Duodenal mucosa (tissue), 2 donors: ENCODE data around the gene ADAMTS18.
"Not testable (repeated sequence)": the region's sequence is repeated elsewhere in the genome, so short reads cannot be mapped to it uniquely, and the experiment has no call there.

Experiments used
- H3K27ac ChIP-seq: one replicate; pipeline ENCODE4 v1.7.0; 2013; ENCODE audit warnings: low read depth, low read length
- H3K27me3 ChIP-seq, 2 donors: one replicate each; pipeline ENCODE4 v1.7.0; 2013; ENCODE audit warnings: low read length in 2 of 2, control low read depth in 1 of 2; ENCODE audit not compliant: insufficient read depth in 2 of 2, control insufficient read depth in 1 of 2
- H3K36me3 ChIP-seq, 2 donors: one replicate each; pipeline ENCODE4 v1.7.0; 2013; ENCODE audit warnings: low read length in 2 of 2, control low read depth in 1 of 2; ENCODE audit not compliant: insufficient read depth in 2 of 2, control insufficient read depth in 1 of 2
- H3K4me1 ChIP-seq, 2 donors: one replicate each; pipeline ENCODE4 v1.7.0; 2013; ENCODE audit warnings: low read length in 2 of 2, control low read depth in 1 of 2; ENCODE audit not compliant: insufficient read depth in 2 of 2, control insufficient read depth in 1 of 2
- H3K4me3 ChIP-seq, 2 donors: one replicate each; pipeline ENCODE4 v1.7.0; 2013; ENCODE audit warnings: low read length in 2 of 2, low read depth in 1 of 2
- H3K9ac ChIP-seq, 2 donors: one replicate each; pipeline ENCODE4 v1.7.0; 2013; ENCODE audit warnings: low read length in 2 of 2, low read depth in 1 of 2
- H3K9me3 ChIP-seq, 2 donors: one replicate each; pipeline ENCODE4 v1.7.0; 2013; ENCODE audit warnings: low read length in 2 of 2, control low read depth in 1 of 2; ENCODE audit not compliant: control insufficient read depth in 1 of 2

The ADAMTS18 gene, protein sequence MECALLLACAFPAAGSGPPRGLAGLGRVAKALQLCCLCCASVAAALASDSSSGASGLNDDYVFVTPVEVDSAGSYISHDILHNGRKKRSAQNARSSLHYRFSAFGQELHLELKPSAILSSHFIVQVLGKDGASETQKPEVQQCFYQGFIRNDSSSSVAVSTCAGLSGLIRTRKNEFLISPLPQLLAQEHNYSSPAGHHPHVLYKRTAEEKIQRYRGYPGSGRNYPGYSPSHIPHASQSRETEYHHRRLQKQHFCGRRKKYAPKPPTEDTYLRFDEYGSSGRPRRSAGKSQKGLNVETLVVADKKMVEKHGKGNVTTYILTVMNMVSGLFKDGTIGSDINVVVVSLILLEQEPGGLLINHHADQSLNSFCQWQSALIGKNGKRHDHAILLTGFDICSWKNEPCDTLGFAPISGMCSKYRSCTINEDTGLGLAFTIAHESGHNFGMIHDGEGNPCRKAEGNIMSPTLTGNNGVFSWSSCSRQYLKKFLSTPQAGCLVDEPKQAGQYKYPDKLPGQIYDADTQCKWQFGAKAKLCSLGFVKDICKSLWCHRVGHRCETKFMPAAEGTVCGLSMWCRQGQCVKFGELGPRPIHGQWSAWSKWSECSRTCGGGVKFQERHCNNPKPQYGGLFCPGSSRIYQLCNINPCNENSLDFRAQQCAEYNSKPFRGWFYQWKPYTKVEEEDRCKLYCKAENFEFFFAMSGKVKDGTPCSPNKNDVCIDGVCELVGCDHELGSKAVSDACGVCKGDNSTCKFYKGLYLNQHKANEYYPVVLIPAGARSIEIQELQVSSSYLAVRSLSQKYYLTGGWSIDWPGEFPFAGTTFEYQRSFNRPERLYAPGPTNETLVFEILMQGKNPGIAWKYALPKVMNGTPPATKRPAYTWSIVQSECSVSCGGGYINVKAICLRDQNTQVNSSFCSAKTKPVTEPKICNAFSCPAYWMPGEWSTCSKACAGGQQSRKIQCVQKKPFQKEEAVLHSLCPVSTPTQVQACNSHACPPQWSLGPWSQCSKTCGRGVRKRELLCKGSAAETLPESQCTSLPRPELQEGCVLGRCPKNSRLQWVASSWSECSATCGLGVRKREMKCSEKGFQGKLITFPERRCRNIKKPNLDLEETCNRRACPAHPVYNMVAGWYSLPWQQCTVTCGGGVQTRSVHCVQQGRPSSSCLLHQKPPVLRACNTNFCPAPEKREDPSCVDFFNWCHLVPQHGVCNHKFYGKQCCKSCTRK (N-terminal part only)

DNA sequence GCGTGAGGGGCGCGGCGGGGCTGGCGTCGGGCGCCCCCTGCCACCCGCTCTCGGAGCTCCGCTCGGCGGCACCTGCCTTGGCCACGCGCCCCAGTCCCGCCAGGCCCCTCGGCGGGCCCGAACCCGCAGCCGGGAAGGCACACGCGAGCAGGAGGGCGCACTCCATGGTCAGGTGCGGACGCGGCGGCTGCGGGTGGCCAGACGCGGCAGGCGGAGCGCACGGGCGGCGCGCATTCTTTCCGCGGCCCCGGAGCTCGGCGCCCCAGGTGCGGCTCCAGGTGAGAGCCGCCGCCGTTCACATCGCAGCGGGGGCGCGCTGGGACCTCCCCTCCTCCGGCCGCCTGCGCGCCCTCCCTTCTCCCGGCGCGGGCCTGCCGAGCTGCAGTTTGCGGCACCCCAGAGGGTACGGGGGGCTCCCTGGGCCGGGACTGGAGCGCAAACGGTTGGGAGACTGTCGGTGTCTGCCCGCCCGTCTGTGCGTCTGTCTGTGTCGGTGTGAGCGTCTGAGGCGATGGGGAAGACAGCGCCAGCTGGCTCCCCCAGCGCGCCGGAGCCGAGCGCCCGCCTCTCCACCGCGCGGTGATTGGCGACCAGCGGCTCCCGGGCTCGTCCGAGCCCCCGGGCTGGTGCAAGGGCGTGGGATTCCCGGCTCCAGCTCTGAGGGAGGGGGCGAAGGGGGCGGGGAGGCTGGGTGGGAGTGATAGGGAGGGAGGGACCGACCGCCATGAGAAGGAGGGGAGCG lies at the start of gene ADAMTS18:
TSS of gene ADAMTS18 (minus strand) at position 505 of the 742 bp plus-strand sequence. CDS start at position 166, 339 bp downstream.
- no peaks in the 10 kb centered on the region for H3K36me3 ChIP-seq
- no peak within 1 kb of the TSS for H3K9ac ChIP-seq
- H3K4me3 ChIP-seq = no peak within 1 kb of the TSS
- H3K27me3 ChIP-seq = peaks cover 23 to 32% of the 10 kb centered on the region in 2 donors
- no peaks in the 10 kb centered on the region for H3K9me3 ChIP-seq
- H3K27ac ChIP-seq = no peak within 1 kb of the TSS
- H3K4me1 ChIP-seq = no peaks in the 10 kb centered on the region

DNA sequence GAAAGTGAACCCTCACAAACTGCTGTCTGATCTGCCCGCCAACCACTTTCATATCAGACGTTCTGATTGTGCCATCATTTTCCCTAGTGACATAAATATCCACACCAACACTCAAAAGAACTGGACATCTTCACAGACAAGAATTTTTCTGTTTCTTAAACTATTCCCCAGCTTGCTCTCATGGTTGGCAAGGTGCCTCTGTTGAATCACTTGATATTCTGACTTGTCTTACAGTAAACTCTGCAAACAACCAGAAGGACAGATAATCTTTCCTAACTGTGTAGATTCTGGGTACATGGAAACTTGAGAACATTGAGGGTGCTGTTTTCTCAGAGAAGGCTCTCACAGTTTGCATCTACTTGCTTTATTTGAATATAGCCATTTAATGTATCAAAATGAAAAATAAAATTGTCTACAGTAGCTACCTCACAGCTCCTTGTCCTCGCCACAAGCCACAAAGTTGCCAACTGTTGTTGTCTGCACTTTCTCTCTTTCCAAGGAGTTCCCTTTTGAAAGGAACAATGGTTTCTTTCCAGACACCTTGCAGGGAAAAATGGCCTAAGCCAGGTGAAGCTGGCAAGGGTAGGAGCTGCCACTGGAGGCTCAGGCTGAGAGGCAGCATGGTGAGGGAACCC lies 46.0 kb upstream of the ADAMTS18 start:
- H3K4me1 ChIP-seq = no peaks in the 10 kb centered on the region
- H3K27ac ChIP-seq = no peak overlapping the region
- H3K9ac ChIP-seq = no peak overlapping the region
- no peaks in the 10 kb centered on the region for H3K9me3 ChIP-seq
- H3K27me3 ChIP-seq = no peaks in the 10 kb centered on the region
- no peaks in the 10 kb centered on the region for H3K36me3 ChIP-seq
- H3K4me3 ChIP-seq = no peak overlapping the region

DNA sequence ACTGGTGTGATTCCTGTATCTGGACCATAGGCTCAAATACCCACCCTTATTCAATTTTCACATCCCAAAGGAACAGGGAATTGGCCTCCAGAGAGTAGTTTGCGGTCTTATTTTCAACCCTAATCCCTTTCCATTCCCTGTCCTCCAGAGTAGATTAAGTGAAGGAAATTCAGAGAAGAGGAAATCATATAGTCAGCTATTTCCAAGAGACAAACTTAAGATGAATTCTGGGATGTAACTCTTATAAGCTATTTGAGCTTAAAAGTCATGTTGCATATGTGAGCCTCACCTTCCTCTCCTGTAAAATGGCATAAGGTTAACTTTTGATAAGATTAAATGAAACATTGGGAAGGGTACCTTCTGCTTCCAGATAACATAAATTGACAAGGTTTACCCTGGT lies 37.4 kb upstream of the ADAMTS18 start:
- Histone ChIP-seq H3K4me3 (no peak overlapping the region), H3K9ac (no peak overlapping the region), H3K4me1 (no peaks in the 10 kb centered on the region), H3K27me3 (no peaks in the 10 kb centered on the region), H3K36me3 (no peaks in the 10 kb centered on the region), H3K9me3 (no peaks in the 10 kb centered on the region), H3K27ac (no peak overlapping the region)

DNA sequence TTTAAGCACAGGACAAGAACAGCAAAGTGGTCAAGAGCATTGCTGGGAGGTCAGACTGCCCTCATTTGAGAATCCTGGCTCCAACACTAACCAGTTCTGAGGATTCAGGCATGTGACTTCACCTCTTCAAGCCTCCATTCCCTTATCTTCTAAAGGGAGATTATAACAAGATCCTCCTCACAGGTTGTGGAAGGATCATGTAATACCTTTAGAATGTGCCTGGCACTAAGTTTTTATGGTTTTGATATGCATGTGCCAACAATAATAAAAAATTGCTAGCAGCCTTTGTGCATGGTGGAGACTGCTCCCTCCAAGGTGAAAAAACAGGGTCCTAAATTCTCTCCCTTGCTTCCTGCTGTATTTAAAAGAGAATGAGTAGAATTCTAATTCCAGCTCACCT lies 36.0 kb upstream of the ADAMTS18 start:
- no peaks in the 10 kb centered on the region for H3K27me3 ChIP-seq
- H3K4me1 ChIP-seq = no peaks in the 10 kb centered on the region
- no peak overlapping the region for H3K9ac ChIP-seq
- H3K4me3 ChIP-seq = no peak overlapping the region
- no peaks in the 10 kb centered on the region for H3K9me3 ChIP-seq
- no peaks in the 10 kb centered on the region for H3K36me3 ChIP-seq
- H3K27ac ChIP-seq = no peak overlapping the region

DNA sequence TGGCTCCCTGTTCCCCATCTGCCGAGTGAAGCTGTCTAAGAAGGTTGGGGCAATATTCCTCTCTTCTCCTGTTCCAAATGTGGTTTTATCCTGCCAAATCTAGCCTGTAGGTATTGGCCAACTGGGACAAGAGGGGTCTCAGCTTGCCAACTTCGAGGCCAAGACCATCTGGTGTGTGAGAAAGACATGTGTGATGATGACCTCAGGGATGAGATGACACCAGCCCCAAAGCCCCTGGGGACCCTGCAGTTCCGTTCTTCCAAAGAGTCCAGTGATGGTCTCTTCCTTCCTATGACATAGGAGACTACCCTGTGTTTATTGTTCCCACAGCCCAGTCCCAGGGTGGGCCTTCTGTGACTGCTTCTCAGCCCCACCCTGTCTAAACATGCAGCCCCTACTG lies 34.8 kb upstream of the ADAMTS18 start:
- no peaks in the 10 kb centered on the region for H3K36me3 ChIP-seq
- H3K4me3 ChIP-seq = no peak overlapping the region
- no peak overlapping the region for H3K27ac ChIP-seq
- H3K9ac ChIP-seq = no peak overlapping the region
- H3K4me1 ChIP-seq = no peaks in the 10 kb centered on the region
- no peaks in the 10 kb centered on the region for H3K9me3 ChIP-seq
- H3K27me3 ChIP-seq = no peaks in the 10 kb centered on the region

DNA sequence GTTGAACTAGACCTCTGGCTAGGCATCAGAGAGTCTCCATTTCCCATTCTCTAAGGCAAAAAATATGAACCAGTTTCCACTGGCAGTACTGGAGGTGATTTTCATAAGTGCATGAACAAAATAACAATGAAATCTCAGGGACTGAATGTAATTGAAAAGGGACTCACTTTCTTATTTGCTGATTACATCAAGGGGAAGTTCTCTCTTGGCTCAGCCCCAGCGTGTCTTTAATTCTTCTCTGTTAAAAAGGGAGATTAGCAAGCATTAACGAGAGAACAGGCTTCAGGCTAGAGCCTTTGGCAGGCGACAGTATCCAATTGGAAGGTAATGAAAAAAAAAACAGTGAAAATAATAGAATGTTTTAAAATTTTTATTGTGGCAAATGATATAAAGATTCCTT lies 34.0 kb upstream of the ADAMTS18 start:
- Histone ChIP-seq H3K9ac (no peak overlapping the region), H3K4me1 (no peaks in the 10 kb centered on the region), H3K9me3 (no peaks in the 10 kb centered on the region), H3K27me3 (no peaks in the 10 kb centered on the region), H3K36me3 (no peaks in the 10 kb centered on the region), H3K27ac (no peak overlapping the region), H3K4me3 (no peak overlapping the region)

DNA sequence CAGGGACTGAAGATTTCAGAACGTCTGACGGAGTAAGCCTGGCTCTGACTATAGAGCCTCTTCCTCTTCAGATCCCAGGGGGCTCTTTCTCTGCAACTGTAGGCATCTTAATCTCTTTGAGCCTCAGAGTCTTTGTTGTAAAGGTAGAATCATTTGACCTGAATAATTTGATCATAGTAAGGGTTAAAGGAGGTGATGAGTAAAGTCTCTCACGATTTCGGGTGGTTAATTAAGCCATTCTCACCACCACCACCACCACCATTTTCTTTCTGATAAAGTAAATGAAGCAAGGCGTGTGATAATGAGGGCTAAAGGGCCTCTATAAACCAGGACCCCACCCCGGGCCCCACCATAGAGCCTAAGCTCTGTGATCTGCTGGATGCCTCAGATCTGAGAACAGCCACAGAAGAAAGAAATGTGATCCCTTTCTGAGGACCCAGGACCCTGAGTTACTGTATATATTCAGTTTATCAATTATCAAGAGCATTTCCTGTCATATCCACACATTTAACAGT lies 33.0 kb upstream of the ADAMTS18 start:
- H3K4me3 ChIP-seq = no peak overlapping the region
- no peaks in the 10 kb centered on the region for H3K27me3 ChIP-seq

DNA sequence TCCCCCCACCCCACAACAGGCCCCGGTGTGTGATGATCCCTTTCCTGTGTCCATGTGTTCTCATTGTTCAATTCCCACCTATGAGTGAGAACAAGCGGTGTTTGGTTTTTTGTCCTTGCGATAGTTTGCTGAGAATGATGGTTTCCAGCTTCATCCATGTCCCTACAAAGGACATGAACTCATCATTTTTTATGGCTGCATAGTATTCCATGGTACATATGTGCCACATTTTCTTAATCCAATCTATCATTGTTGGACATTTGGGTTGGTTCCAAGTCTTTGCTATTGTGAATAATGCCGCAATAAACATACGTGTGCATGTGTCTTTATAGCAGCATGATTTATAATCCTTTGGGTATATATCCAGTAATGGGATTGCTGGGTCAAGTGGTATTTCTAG lies 28.8 kb upstream of the ADAMTS18 start:
- H3K4me1 ChIP-seq, H3K9me3 ChIP-seq, H3K27me3 ChIP-seq, H3K36me3 ChIP-seq, H3K27ac ChIP-seq, H3K4me3 ChIP-seq, H3K9ac ChIP-seq: not testable (repeated sequence)

More for the DNA sequence above, 33.0 kb upstream of the ADAMTS18 start:
- H3K27ac ChIP-seq = no peak overlapping the region
- H3K4me1 ChIP-seq = no peaks in the 10 kb centered on the region
- H3K9ac ChIP-seq = no peak overlapping the region
- no peaks in the 10 kb centered on the region for H3K36me3 ChIP-seq
- H3K9me3 ChIP-seq = no peaks in the 10 kb centered on the region

DNA sequence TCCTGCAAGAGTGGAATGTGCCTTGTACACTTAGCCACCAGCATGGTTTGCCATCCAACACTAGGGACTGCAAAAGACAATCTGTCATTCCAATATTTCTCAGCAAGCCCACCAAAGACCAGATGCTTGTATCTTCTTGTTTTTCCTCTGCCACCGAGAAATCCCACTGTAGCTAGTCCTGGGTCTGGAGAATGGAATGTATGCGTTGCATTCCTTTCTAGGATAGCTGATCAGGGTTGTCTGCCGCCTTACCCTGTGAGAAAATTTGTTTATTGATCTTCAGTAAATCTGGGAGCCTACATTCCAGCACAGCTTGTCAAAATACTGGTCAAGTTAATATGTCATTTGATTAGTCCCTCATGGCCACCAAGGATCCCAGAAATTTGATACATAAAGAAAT lies 28.1 kb upstream of the ADAMTS18 start:
- H3K9ac ChIP-seq = no peak overlapping the region
- no peaks in the 10 kb centered on the region for H3K27me3 ChIP-seq
- H3K27ac ChIP-seq = no peak overlapping the region
- no peaks in the 10 kb centered on the region for H3K36me3 ChIP-seq
- no peaks in the 10 kb centered on the region for H3K4me1 ChIP-seq
- H3K9me3 ChIP-seq = no peaks in the 10 kb centered on the region
- H3K4me3 ChIP-seq = no peak overlapping the region
